NCI-H1048 (cell line): ENCODE results near the gene SPAST.
"Not testable (repeated sequence)": the region's sequence is repeated elsewhere in the genome, so short reads cannot be mapped to it uniquely, and the experiment has no call there.

Experiments
- DNase-seq: peaks from one replicate; lab custom pipeline; 2025; lab: John Stamatoyannopoulos, UW

Gene SPAST

GRCh38 chr2:32063310-32064020, at the start of gene SPAST:
Gene SPAST, plus strand, starts transcription at chr2:32063556. Its CDS starts 276 bp downstream, at chr2:32063832.
- peak; percentile 92 for DNase-seq

GRCh38 chr2:32018789-32019482, 44.4 kb upstream of the SPAST start:
- DNase-seq: not testable (repeated sequence)

- DNase-seq: not testable (repeated sequence)
Observed at GRCh38 chr2:32034198-32034887, 29.0 kb upstream of the SPAST start.

- DNase-seq: peak; percentile 78
Observed at GRCh38 chr2:32039447-32040219, 23.7 kb upstream of the SPAST start, which contains the start of gene DPY30. Gene DPY30, minus strand, starts transcription at chr2:32039805. Its CDS starts 349 bp downstream, at chr2:32039456.

- no peak for DNase-seq
Observed at GRCh38 chr2:32043561-32043960, 19.8 kb upstream of the SPAST start.

- no peak for DNase-seq
Observed at GRCh38 chr2:32051836-32052439, 11.4 kb upstream of the SPAST start.

- DNase-seq: not testable (repeated sequence)
Observed at GRCh38 chr2:32054583-32054982, 8.8 kb upstream of the SPAST start.

- DNase-seq: no peak
Observed at GRCh38 chr2:32058130-32058529, 5.2 kb upstream of the SPAST start.

GRCh38 chr2:32060266-32060665, 3.1 kb upstream of the SPAST start:
- DNase-seq: no peak

GRCh38 chr2:32061430-32061829, 1.9 kb upstream of the SPAST start:
- no peak for DNase-seq

GRCh38 chr2:32061973-32062861, 1.1 kb upstream of the SPAST start:
- DNase-seq: no peak

GRCh38 chr2:32064021-32064601, 755 bp downstream of the SPAST start:
- DNase-seq: no peak

GRCh38 chr2:32064713-32065112, 1.4 kb downstream of the SPAST start:
- no peak for DNase-seq

GRCh38 chr2:32067549-32067948, 4.2 kb downstream of the SPAST start:
- DNase-seq: no peak

- no peak for DNase-seq
Observed at GRCh38 chr2:32074134-32074506, 10.8 kb downstream of the SPAST start.

GRCh38 chr2:32095671-32096070, 32.3 kb downstream of the SPAST start:
- DNase-seq: no peak

GRCh38 chr2:32108111-32108510, 44.8 kb downstream of the SPAST start:
- DNase-seq: no peak

- no peak for DNase-seq
Observed at GRCh38 chr2:32118055-32118454, 54.7 kb downstream of the SPAST start.

- DNase-seq: no peak
Observed at GRCh38 chr2:32119161-32119560, 55.8 kb downstream of the SPAST start.

GRCh38 chr2:32124660-32125059, 61.3 kb downstream of the SPAST start:
- no peak for DNase-seq
